HG03045 (cell line): Measurements from ENCODE around the gene ERG28.
"Not testable (repeated sequence)": the region's sequence is repeated elsewhere in the genome, so short reads cannot be mapped to it uniquely, and the experiment has no call there.

Experiments used
- ATAC-seq: cut with Tn5 transposase; IDR thresholded peaks from one replicate; pipeline ENCODE4 v1.9.1; 2021; ENCODE audit warnings: mild to moderate bottlenecking, moderate library complexity; ENCODE audit not compliant: unreplicated experiment

Gene ERG28, protein sequence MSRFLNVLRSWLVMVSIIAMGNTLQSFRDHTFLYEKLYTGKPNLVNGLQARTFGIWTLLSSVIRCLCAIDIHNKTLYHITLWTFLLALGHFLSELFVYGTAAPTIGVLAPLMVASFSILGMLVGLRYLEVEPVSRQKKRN

DNA sequence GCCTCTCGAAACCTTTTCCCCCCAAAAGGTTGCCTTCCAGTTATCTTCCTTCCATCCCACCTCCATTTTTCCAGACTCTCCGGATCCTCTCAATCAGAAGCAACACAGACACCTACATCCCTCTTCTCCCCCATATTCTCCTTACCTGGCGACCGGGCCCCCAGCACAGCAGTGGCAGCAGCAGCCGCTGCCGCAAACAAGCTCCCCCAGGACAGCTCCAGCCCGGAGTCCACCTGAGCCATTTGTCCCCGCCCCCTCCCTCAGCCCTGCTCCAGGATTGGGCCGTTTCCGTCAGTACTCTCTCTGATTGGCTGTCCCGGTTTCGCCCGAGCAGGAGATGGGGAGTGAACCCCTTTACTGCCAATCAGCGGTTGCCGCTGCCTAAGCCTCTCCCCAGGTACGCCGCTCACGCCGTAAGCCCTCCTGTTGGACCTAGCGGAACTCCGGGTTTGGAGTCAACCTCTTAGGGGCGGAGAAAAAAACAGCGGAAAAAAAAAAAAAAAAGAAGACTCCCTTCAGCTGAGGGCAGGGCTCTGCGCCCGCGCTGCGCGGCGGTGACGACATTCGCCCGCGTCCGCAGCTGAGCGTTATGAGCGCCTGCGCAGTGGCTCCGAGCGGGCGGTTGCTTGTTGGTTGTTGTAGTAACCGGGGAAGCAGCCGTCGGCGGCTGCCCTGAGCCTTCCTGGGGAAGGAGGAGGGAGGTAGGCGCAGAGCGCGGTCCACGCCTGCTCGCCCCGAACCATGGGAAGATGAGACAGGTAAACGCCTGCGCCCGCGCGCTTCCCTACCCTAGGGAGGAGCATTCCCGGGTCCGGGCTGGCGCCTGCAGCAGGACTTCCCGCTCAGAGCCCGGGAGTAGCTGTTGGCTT, at the start of gene ERG28, which contains the start of gene TTLL5:
Gene ERG28 (minus strand): TSS at position 247 of the 869 bp plus-strand sequence. CDS start 3,374 bp downstream, outside the sequence.
Gene TTLL5 (plus strand): TSS at position 617 of the 869 bp plus-strand sequence. CDS start 1,904 bp downstream, outside the sequence.
- ATAC-seq, result peak; percentile 99

DNA sequence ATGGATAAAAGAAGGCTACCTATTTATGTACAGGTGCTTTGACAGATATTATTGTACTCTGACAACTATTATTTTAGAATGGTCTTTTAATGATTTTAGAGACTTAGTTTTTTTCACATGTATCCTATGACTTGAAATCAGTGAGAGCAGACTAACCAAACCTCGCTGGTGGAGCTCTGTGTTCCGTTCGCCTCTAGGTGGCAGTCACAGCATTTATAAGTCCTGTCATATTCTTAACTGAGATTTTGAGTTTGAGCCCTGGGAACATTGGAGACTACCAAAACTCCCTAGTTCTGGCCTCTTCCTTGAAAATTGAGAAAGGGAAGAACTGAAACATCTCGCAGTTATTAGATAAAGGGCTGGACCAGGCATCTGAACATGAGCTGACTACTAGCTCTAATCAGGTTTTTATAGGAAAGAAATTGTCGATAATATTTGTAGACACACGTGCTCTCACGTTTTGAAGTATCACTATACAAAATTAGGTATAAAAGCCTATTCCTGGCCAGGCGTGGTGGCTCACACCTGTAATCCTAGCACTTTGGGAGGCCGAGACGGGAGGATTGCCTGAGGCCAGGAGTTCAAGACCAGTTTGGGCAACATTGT, 48.6 kb upstream of the ERG28 start:
- ATAC-seq, result no peak

DNA sequence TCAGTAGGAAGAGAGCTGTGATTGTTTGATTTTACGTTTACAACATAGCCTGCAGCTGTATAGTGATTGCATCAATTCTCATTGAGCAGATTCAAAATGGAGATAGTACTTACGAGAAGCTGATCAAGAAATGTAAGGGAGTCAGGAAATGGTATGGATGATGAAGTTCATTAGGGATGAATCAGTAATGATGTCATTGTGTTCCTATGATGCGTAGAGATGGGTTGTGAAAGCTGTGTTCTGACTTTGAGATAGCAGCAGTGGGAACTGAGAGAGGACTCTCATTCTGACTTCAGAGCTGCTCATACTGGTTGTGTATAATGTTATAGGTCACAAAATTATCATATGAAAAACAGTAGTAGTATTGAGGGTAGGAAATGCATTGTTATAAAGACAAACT, 44.3 kb upstream of the ERG28 start:
- no peak for ATAC-seq

DNA sequence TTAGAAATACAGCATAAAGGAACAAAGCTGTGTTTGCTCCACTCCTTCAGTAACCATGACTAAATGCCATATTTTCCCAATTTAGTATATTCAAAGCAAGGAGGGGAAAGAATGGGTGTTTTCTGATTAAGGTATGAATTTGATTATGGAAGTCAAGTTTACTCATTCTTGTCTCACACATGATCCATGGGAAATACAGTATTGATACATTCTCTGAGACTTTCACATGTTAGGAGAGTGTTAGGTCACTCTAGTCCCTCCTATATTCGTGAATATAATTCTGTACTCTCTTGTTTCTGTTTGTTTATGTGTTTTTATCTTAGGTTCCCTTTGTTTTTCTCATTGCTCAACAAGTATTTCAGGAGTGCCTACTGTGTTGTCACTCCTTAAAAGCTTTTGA, 42.8 kb upstream of the ERG28 start:
- ATAC-seq, result no peak

DNA sequence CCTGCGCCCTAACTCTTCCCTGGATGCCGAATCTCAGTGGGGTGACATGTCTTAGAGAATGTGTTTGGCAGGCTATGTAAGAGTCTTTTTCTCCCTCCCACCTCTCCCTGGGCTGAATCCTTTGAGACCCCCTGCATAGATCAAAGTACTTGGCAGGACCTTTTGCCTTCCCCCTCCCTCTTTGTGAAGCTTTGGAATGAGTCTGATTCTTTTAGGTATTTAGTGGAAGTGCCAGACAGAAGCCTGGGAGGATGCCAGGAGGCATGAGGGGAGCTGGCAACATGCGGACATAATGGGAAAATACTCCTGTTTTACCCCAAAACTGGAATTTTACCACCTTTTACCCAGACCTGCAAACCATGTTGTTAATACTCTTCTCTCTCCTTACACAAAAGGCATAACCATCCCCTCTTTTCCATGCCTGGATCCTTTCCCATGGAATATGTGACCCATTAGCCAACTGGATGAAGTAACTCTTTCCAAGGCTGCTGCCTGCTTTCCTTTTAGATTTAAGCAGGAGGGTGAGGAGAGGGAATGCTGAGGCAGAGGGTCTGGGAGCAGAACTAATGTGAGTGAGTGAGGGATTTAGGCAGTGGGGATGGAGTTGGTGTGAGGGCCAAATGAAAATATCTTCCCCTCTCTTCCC, 42.1 kb upstream of the ERG28 start:
- ATAC-seq, result no peak

DNA sequence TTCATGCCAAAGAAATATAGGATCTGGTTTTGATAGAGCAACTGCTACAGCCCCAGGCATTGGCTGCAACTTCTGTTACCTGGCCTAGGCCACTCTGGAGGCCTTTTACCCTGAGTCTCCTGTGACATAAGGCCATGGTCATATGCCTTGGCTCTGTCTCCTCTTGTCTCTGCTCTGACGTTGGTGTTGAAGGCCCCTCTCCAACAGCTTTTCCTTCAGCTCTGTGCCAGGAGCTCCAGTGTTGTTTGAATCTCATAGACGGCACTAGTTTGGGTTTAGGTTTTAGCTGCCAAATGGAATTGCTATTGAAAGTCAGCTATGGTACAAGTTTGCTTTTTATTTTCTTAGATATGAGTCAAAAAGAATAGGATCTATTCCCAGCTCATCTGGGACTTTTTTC, 41.4 kb upstream of the ERG28 start:
- ATAC-seq, result no peak

DNA sequence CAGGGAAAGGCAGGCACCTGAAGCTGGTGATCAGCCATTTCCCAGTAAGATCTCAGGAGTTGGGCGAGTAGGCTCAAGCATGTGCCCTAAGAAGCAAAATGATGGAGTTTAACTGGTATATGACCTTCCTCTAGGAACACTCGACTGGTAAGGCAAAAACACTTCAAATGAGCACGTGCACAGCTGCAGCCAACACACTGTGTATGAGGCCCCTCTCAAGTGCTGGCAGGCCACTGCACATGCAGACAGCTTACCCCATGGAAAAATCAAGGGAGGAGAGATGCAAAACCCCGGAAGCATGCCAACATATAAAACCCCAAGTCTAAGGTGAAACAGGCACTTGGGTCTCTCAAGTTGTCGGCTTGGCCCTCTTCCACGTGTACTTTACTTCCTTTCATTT, 39.6 kb upstream of the ERG28 start:
- ATAC-seq, result no peak

DNA sequence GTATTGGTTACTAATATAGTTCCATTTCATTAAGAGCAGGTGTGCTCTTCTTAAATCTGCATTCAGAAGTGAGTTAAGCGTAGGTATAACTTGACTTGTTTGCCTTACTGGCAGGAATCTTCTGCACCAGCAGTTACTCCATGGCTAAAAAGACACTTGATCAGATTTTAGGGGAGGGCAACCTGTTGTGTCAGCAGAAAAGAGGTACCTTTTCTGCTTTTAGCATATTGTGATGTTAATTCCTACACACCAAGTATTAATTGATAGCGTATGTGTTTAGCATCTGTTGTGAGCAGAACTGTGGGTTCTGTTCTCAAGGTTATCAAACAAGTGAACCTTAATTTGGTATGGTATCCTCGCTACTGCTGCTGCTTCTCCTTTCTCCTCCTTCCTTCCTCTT, 38.7 kb upstream of the ERG28 start:
- no peak for ATAC-seq

DNA sequence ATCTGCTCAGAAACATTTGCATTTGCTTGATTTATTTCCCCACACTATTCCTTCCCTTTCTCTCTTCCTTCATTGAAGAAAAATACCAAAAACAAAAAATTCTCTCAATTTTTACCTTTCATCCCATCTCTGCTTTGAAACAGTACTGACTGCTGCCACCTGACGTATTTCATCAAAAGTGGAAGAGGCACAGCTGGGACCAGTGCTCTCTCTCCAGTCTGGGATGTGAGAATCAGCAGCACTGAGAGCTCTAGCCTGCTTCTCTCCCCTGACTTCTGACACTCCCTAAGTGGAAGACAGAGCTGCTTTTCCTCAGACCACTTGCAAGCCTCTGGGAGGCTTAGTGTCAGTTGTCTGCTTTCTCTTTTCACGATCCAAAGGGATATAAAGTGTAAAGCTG, 37.2 kb upstream of the ERG28 start:
- no peak for ATAC-seq

DNA sequence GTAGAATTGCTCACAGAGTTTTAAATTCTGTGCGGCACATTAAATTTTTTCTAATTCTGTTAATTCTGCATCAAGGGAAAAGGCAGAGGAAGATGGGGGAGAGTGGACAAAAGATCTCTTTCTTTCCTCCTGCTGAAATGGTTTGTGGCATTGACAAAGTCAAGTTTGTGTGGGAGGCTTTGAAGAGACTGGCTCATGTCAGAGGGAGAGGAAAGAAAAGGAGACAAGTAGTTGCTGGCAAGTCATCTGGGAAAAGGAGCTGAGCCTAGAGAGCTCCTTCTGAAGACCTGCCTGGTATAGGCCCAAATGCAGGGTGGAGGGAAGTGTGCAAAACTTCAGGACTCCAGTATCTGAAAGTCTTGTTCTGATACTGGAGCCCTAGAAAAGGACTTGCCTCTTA, 36.7 kb upstream of the ERG28 start:
- ATAC-seq, result no peak

DNA sequence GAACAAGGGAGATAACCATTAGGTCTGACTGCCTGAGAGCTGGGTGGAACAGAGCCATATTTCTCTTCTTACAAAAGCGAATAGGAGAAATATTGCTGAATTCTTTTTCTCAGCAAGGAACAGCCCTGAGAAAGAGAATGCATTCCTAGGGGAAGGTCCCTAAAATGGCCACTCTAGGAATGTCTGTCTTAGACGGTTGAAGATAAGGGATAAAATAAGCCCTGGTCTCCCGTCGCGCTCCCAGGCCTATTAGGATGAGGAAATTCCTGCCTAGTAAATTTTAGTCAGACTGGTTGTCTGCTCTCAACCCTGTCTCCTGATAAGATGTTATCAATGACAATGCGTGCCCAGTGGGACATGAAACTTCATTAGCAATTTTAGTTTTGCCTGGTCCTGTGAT, 34.3 kb upstream of the ERG28 start:
- not testable (repeated sequence) for ATAC-seq

DNA sequence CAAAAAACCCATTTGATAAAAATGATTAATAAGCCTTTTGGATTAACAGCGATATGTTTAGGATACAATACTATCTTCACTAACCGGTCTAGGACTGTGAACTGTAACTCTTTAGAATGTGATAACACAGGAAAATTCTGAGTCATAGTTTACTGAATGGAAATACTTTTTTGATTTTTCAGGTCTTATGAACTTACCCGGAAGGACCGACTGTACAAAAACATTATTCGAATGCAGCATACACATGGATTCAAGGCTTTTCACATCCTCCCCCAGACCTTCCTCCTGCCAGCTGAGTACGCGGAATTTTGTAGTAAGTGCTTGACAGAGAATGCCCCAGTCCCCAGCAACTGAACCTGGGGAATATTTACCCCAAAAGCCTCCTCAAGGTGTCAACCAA, 29.3 kb upstream of the ERG28 start:
- ATAC-seq, result no peak

DNA sequence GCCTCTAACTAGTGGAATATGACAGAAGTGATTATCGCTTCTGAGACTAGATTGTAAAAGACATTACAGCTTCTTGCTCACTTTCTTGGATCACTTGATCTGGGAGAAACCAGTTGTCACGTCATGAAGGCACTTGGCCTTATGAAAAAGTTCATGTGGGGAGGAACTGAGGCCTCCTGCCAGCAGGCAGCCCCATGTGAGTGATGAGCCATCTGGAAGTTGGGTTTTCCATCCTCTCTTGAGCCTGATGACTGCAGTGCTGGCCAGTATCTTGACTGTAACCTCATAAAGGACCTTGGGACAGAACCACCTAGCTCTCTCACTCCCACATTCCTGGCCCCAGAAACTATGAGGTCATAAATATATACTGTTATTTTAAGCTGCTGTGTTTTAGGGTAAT, 28.3 kb upstream of the ERG28 start:
- no peak for ATAC-seq

DNA sequence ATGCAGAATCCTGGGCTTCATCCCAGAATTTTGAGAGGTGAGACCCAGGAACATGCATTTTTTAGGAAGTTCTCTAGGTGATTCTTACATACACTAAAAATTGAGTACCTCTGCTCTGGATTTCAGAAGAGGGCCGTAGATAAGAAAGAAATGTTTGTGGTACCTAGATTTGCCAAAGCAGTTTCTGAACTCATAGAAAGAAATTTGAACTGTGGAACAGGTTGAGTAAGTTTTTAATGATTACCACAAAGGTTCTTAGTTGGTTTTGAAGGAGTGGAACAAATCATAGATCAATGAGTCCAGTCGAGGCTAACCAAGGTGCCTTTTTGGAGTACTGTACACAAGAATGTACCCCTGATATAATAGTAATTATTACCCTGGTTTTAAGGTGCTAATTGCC, 25.2 kb upstream of the ERG28 start:
- no peak for ATAC-seq

DNA sequence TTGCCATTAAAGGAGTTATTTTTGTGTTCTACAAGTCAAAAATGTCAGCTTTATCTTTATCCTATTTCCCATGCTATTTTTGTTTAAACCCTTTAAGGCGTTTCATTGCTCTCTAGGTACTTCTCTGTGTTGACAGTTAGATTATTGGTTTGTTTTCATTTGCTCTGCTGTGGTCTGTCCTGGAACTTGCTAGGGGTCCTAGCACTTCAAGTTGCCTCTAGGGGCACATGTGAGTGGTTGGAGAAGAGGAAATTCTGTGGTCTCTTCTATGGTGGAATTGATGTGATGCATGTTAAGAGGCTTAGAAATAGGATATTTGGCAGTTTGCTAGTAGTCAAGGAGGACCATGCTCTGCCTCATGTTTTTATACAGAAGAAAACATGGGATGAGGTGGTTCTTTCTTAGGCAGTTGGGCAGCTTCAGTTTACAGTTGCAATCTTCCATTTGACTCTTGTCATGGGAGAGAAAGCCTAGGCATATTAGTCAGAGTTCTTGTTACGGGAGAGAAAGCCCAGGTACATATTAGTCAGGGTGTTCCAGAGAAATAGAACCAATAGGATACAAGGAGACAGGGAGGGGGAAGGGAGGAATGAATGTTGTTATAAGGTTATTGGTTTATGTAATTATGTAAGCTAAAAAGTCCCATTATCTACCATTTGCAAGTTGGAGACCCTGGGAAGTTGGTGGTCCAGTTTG, 14.7 kb upstream of the ERG28 start:
- no peak for ATAC-seq

DNA sequence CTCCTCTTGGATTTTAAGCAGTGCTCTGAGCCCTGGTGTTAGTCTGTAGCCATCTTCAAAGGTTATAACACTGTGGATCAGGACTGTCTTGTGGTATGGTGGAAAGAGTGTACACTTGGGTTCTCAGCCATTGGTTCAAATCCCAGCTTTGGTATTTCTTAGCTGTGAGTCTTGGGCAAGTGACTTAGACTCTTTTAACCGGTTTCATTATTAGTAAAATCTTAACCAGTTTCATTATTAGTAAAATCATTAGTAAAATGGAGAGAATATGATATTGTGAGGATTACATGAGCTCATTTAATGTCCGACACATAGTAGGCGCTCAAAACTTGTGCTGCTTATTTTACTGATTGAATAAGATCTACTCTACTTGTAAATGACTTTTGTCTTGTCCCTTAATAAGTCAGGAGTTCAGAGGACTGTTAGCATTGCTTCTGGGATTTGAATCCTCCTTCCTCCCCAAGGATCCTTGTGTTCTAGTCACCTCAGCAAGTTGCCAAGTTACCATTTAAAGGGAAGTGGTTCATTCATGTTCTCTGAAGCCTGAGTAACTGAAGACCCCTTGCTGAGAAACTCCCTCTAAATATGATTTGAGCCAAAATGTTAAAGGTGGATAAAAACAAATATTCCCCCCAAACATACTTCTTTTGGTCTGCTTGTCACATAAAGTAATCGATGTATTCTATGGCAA, 12.8 kb upstream of the ERG28 start:
- ATAC-seq, result no peak

DNA sequence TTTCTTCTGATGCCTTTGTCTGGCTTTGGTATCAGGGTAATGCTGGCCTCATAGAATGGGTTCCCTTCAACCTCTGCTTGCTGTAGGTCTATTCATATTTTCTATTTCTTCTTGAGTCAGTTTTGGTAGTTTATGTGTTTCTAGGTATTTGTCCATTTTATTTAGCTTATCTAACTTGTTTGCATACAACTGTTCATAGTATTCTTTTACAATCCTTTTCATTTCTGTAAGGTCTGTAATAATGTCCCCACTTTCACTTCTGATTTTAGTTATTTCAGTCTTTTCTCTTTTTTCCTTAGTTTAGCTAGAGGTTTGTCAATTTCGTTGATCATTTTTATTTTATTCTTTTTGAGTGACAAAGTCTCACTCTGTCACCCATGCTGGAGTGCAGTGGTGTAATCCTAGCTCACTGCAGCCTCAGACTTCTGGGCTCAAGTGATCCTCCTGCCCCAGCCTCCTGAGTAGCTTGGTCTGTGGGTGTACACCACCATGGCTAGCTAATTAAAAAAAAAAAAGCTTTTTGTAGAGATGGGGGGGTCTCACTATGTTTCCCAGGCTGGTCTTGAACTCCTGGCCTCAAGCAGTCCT, 12.0 kb upstream of the ERG28 start:
- no peak for ATAC-seq

DNA sequence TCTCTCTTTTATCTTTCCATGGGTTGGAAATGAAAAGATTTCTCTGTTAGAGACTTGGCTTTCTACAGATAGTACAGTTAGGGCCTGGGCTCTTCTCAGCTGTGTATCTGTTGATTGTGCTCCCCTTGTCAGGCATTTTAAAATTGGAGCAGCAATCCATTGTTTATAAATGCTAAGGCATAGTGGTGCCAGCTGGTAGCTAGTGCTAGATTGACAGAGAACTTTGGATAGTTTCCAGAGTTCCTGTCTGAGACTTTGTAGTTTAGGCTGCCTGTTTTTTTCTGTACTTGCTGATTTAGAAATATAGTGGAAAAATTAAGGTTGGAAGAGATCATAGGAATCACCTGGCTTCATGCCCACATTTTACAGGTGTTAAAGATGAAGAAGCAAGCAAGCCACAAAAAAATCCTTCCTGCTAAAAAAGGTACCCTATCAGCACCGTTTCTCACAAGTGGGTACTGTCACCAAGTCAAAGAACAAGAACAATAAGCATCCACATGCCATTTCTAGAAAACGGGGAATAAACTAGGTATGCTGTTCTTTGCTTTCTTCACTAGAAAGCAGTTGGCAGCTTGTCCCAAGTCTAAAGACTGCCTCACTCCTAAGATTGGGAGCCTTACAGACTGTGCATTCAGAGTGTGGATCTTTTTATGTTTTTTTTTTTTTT, 6.6 kb upstream of the ERG28 start:
- no peak for ATAC-seq

DNA sequence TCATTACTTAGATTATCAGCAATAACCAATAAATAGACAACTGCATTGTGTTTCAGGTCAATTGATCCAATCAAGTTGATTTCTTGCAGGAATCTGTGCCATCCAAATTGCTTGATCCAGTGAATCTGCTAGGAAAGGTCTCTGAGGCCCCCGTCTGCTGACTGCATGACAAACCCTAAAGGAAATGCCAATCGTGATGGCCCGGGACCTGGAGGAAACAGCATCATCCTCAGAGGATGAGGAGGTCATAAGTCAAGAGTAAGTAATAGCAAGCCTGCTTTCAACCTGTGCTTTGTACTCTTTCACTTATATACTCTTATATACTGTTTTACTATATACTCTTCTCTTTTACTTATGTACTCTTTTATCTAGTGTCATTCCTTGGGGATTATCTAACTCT, 2.3 kb upstream of the ERG28 start:
- no peak for ATAC-seq

DNA sequence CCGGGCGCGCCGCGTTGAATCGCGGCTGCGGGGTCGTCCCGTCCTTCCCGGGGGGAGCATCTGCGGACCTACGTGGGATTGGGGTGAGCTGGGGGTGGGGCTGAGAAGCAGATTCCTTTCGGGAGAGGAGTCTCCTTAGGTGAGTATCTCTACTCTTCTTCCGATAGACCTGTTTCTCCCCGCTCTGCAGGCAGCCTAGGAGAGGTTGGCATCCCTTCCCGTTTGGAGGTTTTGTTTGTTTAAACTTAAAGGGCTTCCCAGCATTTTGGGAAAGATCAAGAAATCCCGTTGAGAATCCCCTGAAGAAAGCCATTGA, 781 bp upstream of the ERG28 start:
- ATAC-seq, result no peak
